Panc1 (cell line): Measurements from ENCODE around the gene CD14. TPM values are rescaled to one million over a fixed set of nuclear protein-coding genes. Genes with fewer than 3 reads are reported as not detected.
A peak's percentile ranks its signal among the peaks of the same experiment; 100 is the strongest.

Source experiments
- ATAC-seq: fragments of 200-7000 bp; cut with Tn5 transposase; 2 replicates; pipeline ENCODE4 v1.9.1; 2020; ENCODE audit warnings: mild to moderate bottlenecking, moderate library complexity
- BruUV-seq: library from RNA; stranded (reverse); fragments of 400-500 nt; replicated peaks from 2 replicates; lab custom pipeline; 2021; lab: Mats Ljungman, UMichigan
- CTCF ChIA-PET: fragments of 300-600 bp; sonication (Branson Sonifier 250); formaldehyde crosslinking; loops from one replicate; lab custom pipeline; 2022; ENCODE audit warnings: antibody characterized with exemption; lab: Charles Lee
- POLR2A ChIA-PET: fragments of 300-600 bp; sonication (Branson Sonifier 250); formaldehyde crosslinking; loops from one replicate; lab custom pipeline; 2022; ENCODE audit warnings: antibody characterized with exemption; lab: Charles Lee
- DNase-seq: peaks from one replicate; pipeline ENCODE4 v3.0.0-alpha.2; 2010; ENCODE audit warnings: low read depth, low spot score
- H3K27ac ChIP-seq: 2 replicates; pipeline ENCODE4 v1.5.1; 2011; ENCODE audit warnings: mild to moderate bottlenecking, low read length, inconsistent platforms
- H3K27me3 ChIP-seq: fragments of 200-500 bp; sonication (Bioruptor generic); 2 replicates; pipeline ENCODE4 v1.6.0; 2014; ENCODE audit warnings: low read length, inconsistent platforms; ENCODE audit not compliant: control insufficient read depth, insufficient read depth
- H3K36me3 ChIP-seq: fragments of 200-500 bp; sonication (Bioruptor generic); 2 replicates; pipeline ENCODE4 v1.5.1; 2014; ENCODE audit warnings: inconsistent platforms, mild to moderate bottlenecking, low read length, moderate library complexity; ENCODE audit not compliant: control insufficient read depth, insufficient read depth
- H3K4me1 ChIP-seq: 2 replicates; pipeline ENCODE4 v1.5.1; 2011; ENCODE audit warnings: inconsistent platforms, mild to moderate bottlenecking, low read length, moderate library complexity; ENCODE audit not compliant: control insufficient read depth, insufficient read depth
- H3K4me3 ChIP-seq, 2 experiments: 2 replicates each; pipeline ENCODE4 v1.5.1; 2011 to 2012; ENCODE audit warnings: low read depth in 2 of 2, low read length in 2 of 2, mild to moderate bottlenecking in 2 of 2, inconsistent platforms in 1 of 2, moderate library complexity in 1 of 2
- H3K9me3 ChIP-seq: fragments of 200-500 bp; sonication (Bioruptor generic); 2 replicates; pipeline ENCODE4 v1.5.1; 2014; ENCODE audit warnings: low read depth, mild to moderate bottlenecking, inconsistent platforms, low read length, moderate library complexity; ENCODE audit not compliant: control insufficient read depth, insufficient read depth
- POLR2AphosphoS5 ChIP-seq: IDR thresholded peaks from 2 replicates; pipeline ENCODE4 v1.6.1; 2012; ENCODE audit warnings: mild to moderate bottlenecking, low read depth, low read length, moderate library complexity
- SIN3A ChIP-seq: IDR thresholded peaks from 2 replicates; pipeline ENCODE4 v1.6.1; 2012; ENCODE audit warnings: low read depth, mild to moderate bottlenecking, low read length, moderate library complexity, borderline replicate concordance; ENCODE audit not compliant: insufficient read depth
- TCF7L2 ChIP-seq: IDR thresholded peaks from 2 replicates; pipeline ENCODE4 v1.6.1; 2011; ENCODE audit warnings: mild to moderate bottlenecking, low read depth, low read length, inconsistent platforms
- in situ Hi-C: cut with HindIII; loops from 2 replicates; pipeline ENCODE4 v1.10.0; 2016; ENCODE audit warnings: low sequenced_read_pairs, low pct_unique_long_range_greater_than_20kb
- intact Hi-C: fragments of 100-400 bp; cut with micrococcal nuclease; formaldehyde crosslinking; loops from one replicate; pipeline ENCODE4 v1.10.0; 2022; ENCODE audit not compliant: unreplicated experiment
- total RNA-seq: library from RNA; stranded (reverse); gene quantifications from one replicate; pipeline ENCODE4 v1.2.1, GENCODE V29; 2021; ENCODE audit not compliant: unreplicated experiment
- TF ChIP-seq, protein P1 (sequence below): fragments of 450-650 bp; IDR thresholded peaks from 2 replicates; pipeline ENCODE4 v1.5.1; 2017; ENCODE audit warnings: mild to moderate bottlenecking
- TF ChIP-seq, protein P2 (sequence below), 2 experiments: IDR thresholded peaks; 2 replicates each; pipeline ENCODE4 v1.6.1; 2011 to 2012; ENCODE audit warnings: low read depth in 2 of 2, control low read depth in 1 of 2, low read length in 1 of 2, mild to moderate bottlenecking in 1 of 2, moderate library complexity in 1 of 2; ENCODE audit not compliant: insufficient read depth in 1 of 2

CD14 gene
- total RNA-seq, 1 experiment from 2014 or later = 2.5 TPM

DNA sequence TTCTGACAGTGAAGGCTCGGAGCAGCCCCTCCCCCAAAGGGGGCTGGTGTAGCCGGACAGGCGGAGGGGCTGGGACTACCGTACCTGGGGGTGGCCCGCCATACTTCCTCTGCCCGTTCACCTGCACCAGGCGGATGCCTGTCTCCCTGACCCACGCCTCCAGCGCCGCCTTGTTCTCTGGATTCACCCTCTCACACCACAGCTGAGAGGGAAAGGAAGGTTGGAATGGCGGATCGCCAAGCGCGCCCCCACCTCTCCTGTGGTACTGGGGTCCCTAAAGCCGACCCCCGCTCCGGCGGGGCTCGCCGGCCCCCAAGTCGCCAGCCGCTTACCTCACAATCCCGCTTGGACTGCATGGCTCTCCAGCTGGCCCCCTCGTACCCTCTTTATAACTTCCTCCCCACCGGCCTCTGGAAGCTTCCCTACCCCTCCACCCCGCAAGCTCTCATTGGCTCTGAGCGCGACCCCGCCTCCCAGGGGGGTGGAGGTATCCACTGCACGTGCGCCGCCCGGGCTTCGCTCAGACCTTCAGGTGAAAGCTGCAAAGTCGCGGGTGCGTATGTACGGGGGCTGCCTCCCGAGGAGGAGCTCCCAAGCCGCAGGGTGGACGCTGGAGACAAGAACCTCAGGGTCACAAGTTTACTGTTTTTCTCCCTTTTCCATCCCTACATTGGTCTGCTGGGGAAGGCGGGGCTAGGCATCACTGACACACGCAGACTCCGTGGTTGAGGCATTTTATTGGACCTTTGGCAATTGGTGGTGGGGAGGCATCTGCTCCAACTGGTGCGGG lies 40.4 kb upstream of the CD14 start, which contains the start of gene DND1:
Gene DND1, minus strand, starts transcription at position 390 of the 790 bp plus-strand sequence. Its CDS starts 34 bp downstream, at position 356.
- peaks cover 13% of the 10 kb centered on the region for H3K36me3 ChIP-seq

DNA sequence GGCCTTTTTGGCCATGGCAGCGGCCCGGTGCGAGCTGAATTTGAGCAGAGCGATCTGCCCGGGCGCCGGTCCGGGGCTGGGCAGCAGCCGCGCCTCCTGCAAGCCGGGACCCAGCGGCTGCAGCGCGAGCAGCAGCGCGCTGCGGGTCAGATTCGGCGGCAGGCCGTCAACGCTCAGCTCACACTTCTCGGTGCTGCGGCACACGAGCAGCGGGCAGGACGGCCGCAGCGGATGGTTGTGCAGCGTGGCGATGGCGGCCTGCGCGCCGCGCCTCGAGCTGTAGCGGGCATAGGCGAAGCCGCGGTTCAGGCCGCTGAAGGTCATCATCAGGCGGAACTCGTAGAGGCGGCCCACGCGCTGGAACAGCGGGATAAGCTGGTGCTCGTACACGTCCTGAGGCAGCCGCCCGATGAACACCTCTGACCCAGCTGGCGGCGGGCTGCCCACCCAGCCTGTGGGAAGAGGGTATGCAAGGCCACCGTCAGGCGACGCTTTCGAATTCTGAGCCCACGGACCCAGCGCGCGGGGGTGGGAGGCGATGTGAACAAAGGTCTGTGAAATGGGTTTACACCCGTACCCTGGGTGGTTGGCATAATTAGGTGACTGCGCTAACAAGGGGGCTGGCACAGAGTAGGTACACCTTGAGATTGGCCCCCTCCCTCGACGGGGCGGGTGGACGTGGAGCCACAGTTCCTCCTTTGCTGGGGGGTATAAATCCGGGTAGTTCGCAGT lies 39.6 kb upstream of the CD14 start:
- no TSS peak for BruUV-seq

More for the DNA sequence above, 40.4 kb upstream of the CD14 start, which contains the start of gene DND1:
- ChIA-PET CTCF (no interaction called here), POLR2A (no interaction called here)
- no peak for TF ChIP-seq TCF7L2
- TF ChIP-seq, protein P1, sequence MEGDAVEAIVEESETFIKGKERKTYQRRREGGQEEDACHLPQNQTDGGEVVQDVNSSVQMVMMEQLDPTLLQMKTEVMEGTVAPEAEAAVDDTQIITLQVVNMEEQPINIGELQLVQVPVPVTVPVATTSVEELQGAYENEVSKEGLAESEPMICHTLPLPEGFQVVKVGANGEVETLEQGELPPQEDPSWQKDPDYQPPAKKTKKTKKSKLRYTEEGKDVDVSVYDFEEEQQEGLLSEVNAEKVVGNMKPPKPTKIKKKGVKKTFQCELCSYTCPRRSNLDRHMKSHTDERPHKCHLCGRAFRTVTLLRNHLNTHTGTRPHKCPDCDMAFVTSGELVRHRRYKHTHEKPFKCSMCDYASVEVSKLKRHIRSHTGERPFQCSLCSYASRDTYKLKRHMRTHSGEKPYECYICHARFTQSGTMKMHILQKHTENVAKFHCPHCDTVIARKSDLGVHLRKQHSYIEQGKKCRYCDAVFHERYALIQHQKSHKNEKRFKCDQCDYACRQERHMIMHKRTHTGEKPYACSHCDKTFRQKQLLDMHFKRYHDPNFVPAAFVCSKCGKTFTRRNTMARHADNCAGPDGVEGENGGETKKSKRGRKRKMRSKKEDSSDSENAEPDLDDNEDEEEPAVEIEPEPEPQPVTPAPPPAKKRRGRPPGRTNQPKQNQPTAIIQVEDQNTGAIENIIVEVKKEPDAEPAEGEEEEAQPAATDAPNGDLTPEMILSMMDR = no peak
- TF ChIP-seq, protein P2, sequence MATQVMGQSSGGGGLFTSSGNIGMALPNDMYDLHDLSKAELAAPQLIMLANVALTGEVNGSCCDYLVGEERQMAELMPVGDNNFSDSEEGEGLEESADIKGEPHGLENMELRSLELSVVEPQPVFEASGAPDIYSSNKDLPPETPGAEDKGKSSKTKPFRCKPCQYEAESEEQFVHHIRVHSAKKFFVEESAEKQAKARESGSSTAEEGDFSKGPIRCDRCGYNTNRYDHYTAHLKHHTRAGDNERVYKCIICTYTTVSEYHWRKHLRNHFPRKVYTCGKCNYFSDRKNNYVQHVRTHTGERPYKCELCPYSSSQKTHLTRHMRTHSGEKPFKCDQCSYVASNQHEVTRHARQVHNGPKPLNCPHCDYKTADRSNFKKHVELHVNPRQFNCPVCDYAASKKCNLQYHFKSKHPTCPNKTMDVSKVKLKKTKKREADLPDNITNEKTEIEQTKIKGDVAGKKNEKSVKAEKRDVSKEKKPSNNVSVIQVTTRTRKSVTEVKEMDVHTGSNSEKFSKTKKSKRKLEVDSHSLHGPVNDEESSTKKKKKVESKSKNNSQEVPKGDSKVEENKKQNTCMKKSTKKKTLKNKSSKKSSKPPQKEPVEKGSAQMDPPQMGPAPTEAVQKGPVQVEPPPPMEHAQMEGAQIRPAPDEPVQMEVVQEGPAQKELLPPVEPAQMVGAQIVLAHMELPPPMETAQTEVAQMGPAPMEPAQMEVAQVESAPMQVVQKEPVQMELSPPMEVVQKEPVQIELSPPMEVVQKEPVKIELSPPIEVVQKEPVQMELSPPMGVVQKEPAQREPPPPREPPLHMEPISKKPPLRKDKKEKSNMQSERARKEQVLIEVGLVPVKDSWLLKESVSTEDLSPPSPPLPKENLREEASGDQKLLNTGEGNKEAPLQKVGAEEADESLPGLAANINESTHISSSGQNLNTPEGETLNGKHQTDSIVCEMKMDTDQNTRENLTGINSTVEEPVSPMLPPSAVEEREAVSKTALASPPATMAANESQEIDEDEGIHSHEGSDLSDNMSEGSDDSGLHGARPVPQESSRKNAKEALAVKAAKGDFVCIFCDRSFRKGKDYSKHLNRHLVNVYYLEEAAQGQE (IDR thresholded peaks at IDR 0.05; ENCODE audit: insufficient read depth in 1 of 2, low read depth in 2 of 2, low read length in 1 of 2) = no peak
- TF ChIP-seq SIN3A = no peak
- no peak; the same call in 1 of the 2 replicates for TF ChIP-seq POLR2AphosphoS5
- H3K27ac ChIP-seq = no peak within 1 kb of the TSS
- intact Hi-C loops (no loop called here), in situ Hi-C loops (no loop called here)
- no peaks in the 10 kb centered on the region for H3K27me3 ChIP-seq
- no peak for DNase-seq
- ATAC-seq = peak; percentile 9
- no peaks in the 10 kb centered on the region for H3K9me3 ChIP-seq
- no TSS peak for BruUV-seq
- H3K4me3 ChIP-seq = no peak within 1 kb of the TSS
- H3K4me1 ChIP-seq = no peaks in the 10 kb centered on the region

More for the DNA sequence above, 39.6 kb upstream of the CD14 start:
- no peak overlapping the region for H3K27ac ChIP-seq
- ATAC-seq = peak; percentile 20
- H3K4me1 ChIP-seq = no peaks in the 10 kb centered on the region
- intact Hi-C loops = no loop called here
- ChIA-PET POLR2A (no interaction called here), CTCF (no interaction called here)
- H3K9me3 ChIP-seq = no peaks in the 10 kb centered on the region
- no peaks in the 10 kb centered on the region for H3K27me3 ChIP-seq
- DNase-seq = no peak
- peaks cover 13% of the 10 kb centered on the region for H3K36me3 ChIP-seq
- in situ Hi-C loops = no loop called here
- TF ChIP-seq POLR2AphosphoS5 = peak; percentile 20; the same call in 1 of the 2 replicates
- TF ChIP-seq, protein P2 (IDR thresholded peaks at IDR 0.05; ENCODE audit: insufficient read depth in 1 of 2, low read depth in 2 of 2, low read length in 1 of 2) = no peak
- H3K4me3 ChIP-seq = no peak overlapping the region
